Transverse colon (tissue), 3 donors: ENCODE data around the gene CSH2.
"Not testable (repeated sequence)": the region's sequence is repeated elsewhere in the genome, so short reads cannot be mapped to it uniquely, and the experiment has no call there.

Experiments used
- CTCF ChIP-seq, 5 experiments: fragments of 200-600 bp in 3 of 5; fragments of 450-650 bp in 2 of 5; sonication (generic) in 3 of 5; IDR thresholded peaks; 1 replicate in 2 of 5; 2 replicates in 3 of 5; pipeline ENCODE4 v1.5.1; 2016 to 2017; ENCODE audit warnings: antibody characterized with exemption in 5 of 5, inconsistent platforms in 3 of 5, mild to moderate bottlenecking in 2 of 5, moderate library complexity in 1 of 5
- EP300 ChIP-seq: sonication (generic); formaldehyde crosslinking; IDR thresholded peaks from one replicate; pipeline ENCODE4 v1.6.1; 2017; ENCODE audit warnings: antibody characterized with exemption, low read depth

- TF ChIP-seq EP300; CTCF (IDR thresholded peaks at IDR 0.05): not testable (repeated sequence)
These were observed 47.3 kb upstream of the CSH2 start for GRCh38 chr17:63920779-63921178.
